GM23338 (cell line): ENCODE data around the gene EEPD1. TPM values are rescaled to one million over a fixed set of nuclear protein-coding genes. Genes with fewer than 3 reads are reported as not detected.

Source experiments
- ATAC-seq: fragments of 200-7000 bp; cut with Tn5 transposase; 3 replicates; pipeline ENCODE4 v1.9.1; 2020
- DNase-seq: peaks from one replicate; pipeline ENCODE4 v3.0.0-alpha.2; 2015; ENCODE audit warnings: low spot score
- H2AFZ ChIP-seq: fragments of 200-600 bp; sonication (generic); 2 replicates; pipeline ENCODE4 v1.8.0; 2016; ENCODE audit warnings: antibody characterized with exemption, mild to moderate bottlenecking, moderate library complexity
- H3F3A ChIP-seq: fragments of 200-600 bp; sonication (generic); replicated peaks from 2 replicates; pipeline ENCODE4 v1.8.0; 2017; ENCODE audit warnings: antibody characterized with exemption, mixed run types, low read depth
- H3K27ac ChIP-seq: fragments of 200-600 bp; sonication (generic); 2 replicates; pipeline ENCODE4 v1.6.1; 2016; ENCODE audit warnings: low read depth
- H3K27me3 ChIP-seq: fragments of 200-600 bp; sonication (generic); 2 replicates; pipeline ENCODE4 v1.8.0; 2016; ENCODE audit warnings: mild to moderate bottlenecking, mixed run types, moderate library complexity; ENCODE audit not compliant: insufficient read depth
- H3K36me3 ChIP-seq: fragments of 200-600 bp; sonication (generic); 2 replicates; pipeline ENCODE4 v1.8.0; 2016; ENCODE audit warnings: mild to moderate bottlenecking; ENCODE audit not compliant: insufficient read depth
- H3K4me1 ChIP-seq: fragments of 200-600 bp; sonication (generic); 2 replicates; pipeline ENCODE4 v1.8.0; 2016; ENCODE audit warnings: mild to moderate bottlenecking, moderate library complexity; ENCODE audit not compliant: insufficient read depth
- H3K4me2 ChIP-seq: fragments of 200-600 bp; sonication (generic); 2 replicates; pipeline ENCODE4 v1.7.1; 2017; ENCODE audit warnings: mixed run types
- H3K4me3 ChIP-seq: fragments of 200-600 bp; sonication (generic); 2 replicates; pipeline ENCODE4 v1.6.1; 2016; ENCODE audit warnings: mixed run types
- H3K79me2 ChIP-seq: fragments of 200-600 bp; sonication (generic); replicated peaks from 2 replicates; pipeline ENCODE4 v1.8.0; 2017; ENCODE audit warnings: mild to moderate bottlenecking; ENCODE audit not compliant: insufficient read depth
- H3K9me2 ChIP-seq: fragments of 200-600 bp; sonication (generic); 2 replicates; pipeline ENCODE4 v1.8.0; 2017; ENCODE audit not compliant: insufficient read depth
- H4K20me1 ChIP-seq: fragments of 200-600 bp; sonication (generic); replicated peaks from 2 replicates; pipeline ENCODE4 v1.8.0; 2017; ENCODE audit warnings: mild to moderate bottlenecking; ENCODE audit not compliant: insufficient read depth
- H3K27ac Mint-ChIP-seq: 2 replicates; pipeline ENCODE4 v1.8.0; 2020; ENCODE audit warnings: inconsistent platforms, mild to moderate bottlenecking, moderate library complexity, mixed read lengths
- H3K27me3 Mint-ChIP-seq: 3 replicates; pipeline ENCODE4 v1.8.0; 2022; ENCODE audit warnings: low read depth, mild to moderate bottlenecking, moderate library complexity, mixed read lengths, inconsistent platforms; ENCODE audit not compliant: insufficient read depth, poor library complexity
- H3K36me3 Mint-ChIP-seq: 3 replicates; pipeline ENCODE4 v1.8.0; 2021; ENCODE audit warnings: low read depth, mild to moderate bottlenecking, inconsistent platforms, moderate library complexity, mixed read lengths
- H3K4me1 Mint-ChIP-seq: 3 replicates; pipeline ENCODE4 v1.8.0; 2020; ENCODE audit warnings: mild to moderate bottlenecking, inconsistent platforms, mixed read lengths
- H3K4me3 Mint-ChIP-seq: 3 replicates; pipeline ENCODE4 v1.8.0; 2021; ENCODE audit warnings: moderate library complexity, mild to moderate bottlenecking, inconsistent platforms, mixed read lengths
- H3K9me3 Mint-ChIP-seq: 3 replicates; pipeline ENCODE4 v1.8.0; 2020; ENCODE audit warnings: moderate library complexity, mild to moderate bottlenecking, inconsistent platforms, mixed read lengths
- polyA plus RNA-seq: library from polyadenylated mRNA; unstranded; fragments of >200 nt; fragmentation: Nextera tagmentation; extraction: Ambion mirVana; gene quantifications from 2 replicates; pipeline ENCODE4 v1.2.1, GENCODE V29; 2016
- total RNA-seq: library from RNA; depleted of rRNA; stranded (reverse); fragments of >200 nt; shearing (Covaris generic); gene quantifications from 2 replicates; pipeline ENCODE4 v1.2.3, GENCODE V29; 2014
- TF ChIP-seq, protein P1 (sequence below): fragments of 250-450 bp; sonication (Bioruptor Pico); IDR thresholded peaks from 2 replicates; pipeline ENCODE4 v1.5.0; 2020; ENCODE audit warnings: mild to moderate bottlenecking, moderate library complexity
- TF ChIP-seq, protein P2 (sequence below), 2 experiments: fragments of 200-600 bp in 1 of 2; sonication (generic) in 1 of 2; conservative IDR thresholded peaks; 2 replicates each; pipeline versions ENCODE4 v1.5.1 to v1.6.1; 2016 to 2017; ENCODE audit warnings: antibody characterized with exemption in 2 of 2, low read depth in 2 of 2, mild to moderate bottlenecking in 2 of 2, moderate library complexity in 1 of 2

Gene EEPD1
- total and polyA plus RNA-seq, 2 experiments from 2014 or later = 4.1 to 17.1 TPM

- Histone ChIP-seq H3K79me2 (no peaks in the 10 kb centered on the region), H3F3A (no peaks in the 10 kb centered on the region), H3K4me1 (no peaks in the 10 kb centered on the region; the same call in 1 of the 2 replicates), H2AFZ (no peak overlapping the region), H3K27ac (no peak overlapping the region), H4K20me1 (no peaks in the 10 kb centered on the region), H3K4me2 (no peak overlapping the region), H3K27me3 (no peaks in the 10 kb centered on the region), H3K9me2 (0 out of 2 replicates have a peak, but pooled peaks cover 5% of the 10 kb centered on the region), H3K4me3 (no peak overlapping the region), H3K36me3 (no peaks in the 10 kb centered on the region)
- Mint-ChIP-seq H3K9me3 (no peaks in the 10 kb centered on the region), H3K27ac (no peak overlapping the region), H3K4me3 (no peak overlapping the region), H3K36me3 (peaks cover 9% of the 10 kb centered on the region; the same call in 1 of the 3 replicates), H3K27me3 (peaks cover 10% of the 10 kb centered on the region), H3K4me1 (peaks cover 32% of the 10 kb centered on the region)
- ATAC-seq = peak; percentile 75
- DNase-seq = no peak
- TF ChIP-seq, protein P1, sequence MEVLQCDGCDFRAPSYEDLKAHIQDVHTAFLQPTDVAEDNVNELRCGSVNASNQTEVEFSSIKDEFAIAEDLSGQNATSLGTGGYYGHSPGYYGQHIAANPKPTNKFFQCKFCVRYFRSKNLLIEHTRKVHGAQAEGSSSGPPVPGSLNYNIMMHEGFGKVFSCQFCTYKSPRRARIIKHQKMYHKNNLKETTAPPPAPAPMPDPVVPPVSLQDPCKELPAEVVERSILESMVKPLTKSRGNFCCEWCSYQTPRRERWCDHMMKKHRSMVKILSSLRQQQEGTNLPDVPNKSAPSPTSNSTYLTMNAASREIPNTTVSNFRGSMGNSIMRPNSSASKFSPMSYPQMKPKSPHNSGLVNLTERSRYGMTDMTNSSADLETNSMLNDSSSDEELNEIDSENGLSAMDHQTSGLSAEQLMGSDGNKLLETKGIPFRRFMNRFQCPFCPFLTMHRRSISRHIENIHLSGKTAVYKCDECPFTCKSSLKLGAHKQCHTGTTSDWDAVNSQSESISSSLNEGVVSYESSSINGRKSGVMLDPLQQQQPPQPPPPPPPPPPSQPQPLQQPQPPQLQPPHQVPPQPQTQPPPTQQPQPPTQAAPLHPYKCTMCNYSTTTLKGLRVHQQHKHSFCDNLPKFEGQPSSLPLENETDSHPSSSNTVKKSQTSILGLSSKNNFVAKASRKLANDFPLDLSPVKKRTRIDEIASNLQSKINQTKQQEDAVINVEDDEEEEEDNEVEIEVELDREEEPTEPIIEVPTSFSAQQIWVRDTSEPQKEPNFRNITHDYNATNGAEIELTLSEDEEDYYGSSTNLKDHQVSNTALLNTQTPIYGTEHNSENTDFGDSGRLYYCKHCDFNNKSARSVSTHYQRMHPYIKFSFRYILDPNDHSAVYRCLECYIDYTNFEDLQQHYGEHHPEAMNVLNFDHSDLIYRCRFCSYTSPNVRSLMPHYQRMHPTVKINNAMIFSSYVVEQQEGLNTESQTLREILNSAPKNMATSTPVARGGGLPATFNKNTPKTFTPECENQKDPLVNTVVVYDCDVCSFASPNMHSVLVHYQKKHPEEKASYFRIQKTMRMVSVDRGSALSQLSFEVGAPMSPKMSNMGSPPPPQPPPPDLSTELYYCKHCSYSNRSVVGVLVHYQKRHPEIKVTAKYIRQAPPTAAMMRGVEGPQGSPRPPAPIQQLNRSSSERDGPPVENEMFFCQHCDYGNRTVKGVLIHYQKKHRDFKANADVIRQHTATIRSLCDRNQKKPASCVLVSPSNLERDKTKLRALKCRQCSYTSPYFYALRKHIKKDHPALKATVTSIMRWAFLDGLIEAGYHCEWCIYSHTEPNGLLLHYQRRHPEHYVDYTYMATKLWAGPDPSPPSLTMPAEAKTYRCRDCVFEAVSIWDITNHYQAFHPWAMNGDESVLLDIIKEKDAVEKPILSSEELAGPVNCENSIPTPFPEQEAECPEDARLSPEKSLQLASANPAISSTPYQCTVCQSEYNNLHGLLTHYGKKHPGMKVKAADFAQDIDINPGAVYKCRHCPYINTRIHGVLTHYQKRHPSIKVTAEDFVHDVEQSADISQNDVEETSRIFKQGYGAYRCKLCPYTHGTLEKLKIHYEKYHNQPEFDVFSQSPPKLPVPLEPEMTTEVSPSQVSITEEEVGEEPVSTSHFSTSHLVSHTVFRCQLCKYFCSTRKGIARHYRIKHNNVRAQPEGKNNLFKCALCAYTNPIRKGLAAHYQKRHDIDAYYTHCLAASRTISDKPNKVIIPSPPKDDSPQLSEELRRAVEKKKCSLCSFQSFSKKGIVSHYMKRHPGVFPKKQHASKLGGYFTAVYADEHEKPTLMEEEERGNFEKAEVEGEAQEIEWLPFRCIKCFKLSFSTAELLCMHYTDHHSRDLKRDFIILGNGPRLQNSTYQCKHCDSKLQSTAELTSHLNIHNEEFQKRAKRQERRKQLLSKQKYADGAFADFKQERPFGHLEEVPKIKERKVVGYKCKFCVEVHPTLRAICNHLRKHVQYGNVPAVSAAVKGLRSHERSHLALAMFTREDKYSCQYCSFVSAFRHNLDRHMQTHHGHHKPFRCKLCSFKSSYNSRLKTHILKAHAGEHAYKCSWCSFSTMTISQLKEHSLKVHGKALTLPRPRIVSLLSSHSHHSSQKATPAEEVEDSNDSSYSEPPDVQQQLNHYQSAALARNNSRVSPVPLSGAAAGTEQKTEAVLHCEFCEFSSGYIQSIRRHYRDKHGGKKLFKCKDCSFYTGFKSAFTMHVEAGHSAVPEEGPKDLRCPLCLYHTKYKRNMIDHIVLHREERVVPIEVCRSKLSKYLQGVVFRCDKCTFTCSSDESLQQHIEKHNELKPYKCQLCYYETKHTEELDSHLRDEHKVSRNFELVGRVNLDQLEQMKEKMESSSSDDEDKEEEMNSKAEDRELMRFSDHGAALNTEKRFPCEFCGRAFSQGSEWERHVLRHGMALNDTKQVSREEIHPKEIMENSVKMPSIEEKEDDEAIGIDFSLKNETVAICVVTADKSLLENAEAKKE = no peak
- TF ChIP-seq, protein P2, sequence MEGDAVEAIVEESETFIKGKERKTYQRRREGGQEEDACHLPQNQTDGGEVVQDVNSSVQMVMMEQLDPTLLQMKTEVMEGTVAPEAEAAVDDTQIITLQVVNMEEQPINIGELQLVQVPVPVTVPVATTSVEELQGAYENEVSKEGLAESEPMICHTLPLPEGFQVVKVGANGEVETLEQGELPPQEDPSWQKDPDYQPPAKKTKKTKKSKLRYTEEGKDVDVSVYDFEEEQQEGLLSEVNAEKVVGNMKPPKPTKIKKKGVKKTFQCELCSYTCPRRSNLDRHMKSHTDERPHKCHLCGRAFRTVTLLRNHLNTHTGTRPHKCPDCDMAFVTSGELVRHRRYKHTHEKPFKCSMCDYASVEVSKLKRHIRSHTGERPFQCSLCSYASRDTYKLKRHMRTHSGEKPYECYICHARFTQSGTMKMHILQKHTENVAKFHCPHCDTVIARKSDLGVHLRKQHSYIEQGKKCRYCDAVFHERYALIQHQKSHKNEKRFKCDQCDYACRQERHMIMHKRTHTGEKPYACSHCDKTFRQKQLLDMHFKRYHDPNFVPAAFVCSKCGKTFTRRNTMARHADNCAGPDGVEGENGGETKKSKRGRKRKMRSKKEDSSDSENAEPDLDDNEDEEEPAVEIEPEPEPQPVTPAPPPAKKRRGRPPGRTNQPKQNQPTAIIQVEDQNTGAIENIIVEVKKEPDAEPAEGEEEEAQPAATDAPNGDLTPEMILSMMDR (conservative IDR thresholded peaks at IDR 0.05; ENCODE audit: low read depth in 2 of 2) = peak; percentile 16 to 17; a peak in 1 of 4 replicates
Measured at GRCh38 chr7:36299823-36300341, 146.8 kb downstream of the EEPD1 start.
